Measurements from ENCODE around the gene WARS2. TPM values are rescaled to one million over a fixed set of nuclear protein-coding genes. Genes with fewer than 3 reads are reported as not detected.

The WARS2 gene
- total and polyA plus RNA-seq, 8 donors: 3.5 to 48.4 (median 9.5) TPM

DNA sequence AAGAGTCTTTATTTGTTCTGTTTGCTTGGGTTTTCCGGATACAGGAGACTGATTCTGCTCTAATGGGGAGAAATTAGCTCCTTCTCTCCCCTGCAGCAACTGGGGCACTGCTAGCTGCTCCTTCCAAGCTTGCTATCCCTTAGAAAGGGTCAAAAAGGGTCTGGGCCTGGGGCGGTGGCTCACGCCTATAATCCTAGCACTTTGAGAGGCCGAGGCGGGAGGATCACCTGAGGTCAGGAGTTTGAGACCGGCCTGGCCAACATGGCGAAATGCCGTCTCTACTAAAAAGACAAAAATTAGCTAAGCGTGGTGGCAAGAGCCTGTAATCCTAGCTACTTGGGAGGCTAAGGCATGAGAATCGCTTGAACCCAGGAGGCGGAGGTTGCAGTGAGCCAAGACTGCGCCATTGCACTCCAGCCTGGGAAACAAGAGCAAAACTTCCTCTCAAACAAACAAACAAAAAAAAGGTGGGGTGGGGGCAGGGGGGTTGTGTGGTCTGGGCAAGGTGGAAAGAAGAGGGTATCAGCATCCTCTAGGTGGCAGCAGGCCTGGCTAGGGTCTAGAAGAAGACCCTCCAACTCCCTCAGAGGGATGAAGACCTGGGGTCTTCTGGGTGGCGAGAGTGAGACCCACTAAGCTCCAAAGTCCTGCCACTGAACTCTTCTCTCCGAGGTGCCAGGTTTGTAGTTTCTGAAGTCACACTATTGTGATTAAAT is 136.9 kb downstream of the WARS2 start:
- intact Hi-C loops (cut with DNase I; ENCODE audit: low total_unique reads): no loop called here
- no peaks in the 10 kb centered on the region for H3K36me3 ChIP-seq
- H3K4me3 ChIP-seq: no peak overlapping the region
- TF ChIP-seq POLR2AphosphoS5 (IDR thresholded peaks at IDR 0.05): no peak
- TF ChIP-seq, protein P1, sequence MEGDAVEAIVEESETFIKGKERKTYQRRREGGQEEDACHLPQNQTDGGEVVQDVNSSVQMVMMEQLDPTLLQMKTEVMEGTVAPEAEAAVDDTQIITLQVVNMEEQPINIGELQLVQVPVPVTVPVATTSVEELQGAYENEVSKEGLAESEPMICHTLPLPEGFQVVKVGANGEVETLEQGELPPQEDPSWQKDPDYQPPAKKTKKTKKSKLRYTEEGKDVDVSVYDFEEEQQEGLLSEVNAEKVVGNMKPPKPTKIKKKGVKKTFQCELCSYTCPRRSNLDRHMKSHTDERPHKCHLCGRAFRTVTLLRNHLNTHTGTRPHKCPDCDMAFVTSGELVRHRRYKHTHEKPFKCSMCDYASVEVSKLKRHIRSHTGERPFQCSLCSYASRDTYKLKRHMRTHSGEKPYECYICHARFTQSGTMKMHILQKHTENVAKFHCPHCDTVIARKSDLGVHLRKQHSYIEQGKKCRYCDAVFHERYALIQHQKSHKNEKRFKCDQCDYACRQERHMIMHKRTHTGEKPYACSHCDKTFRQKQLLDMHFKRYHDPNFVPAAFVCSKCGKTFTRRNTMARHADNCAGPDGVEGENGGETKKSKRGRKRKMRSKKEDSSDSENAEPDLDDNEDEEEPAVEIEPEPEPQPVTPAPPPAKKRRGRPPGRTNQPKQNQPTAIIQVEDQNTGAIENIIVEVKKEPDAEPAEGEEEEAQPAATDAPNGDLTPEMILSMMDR (IDR thresholded peaks at IDR 0.05): no peak
- 37 to 46% (median 42%) methylated on average over 14 of the region's 14 CpGs for WGBS, 5 donors
- peaks cover 57 to 100% (median 94%) of the 10 kb centered on the region in 3 donors for H3K27me3 ChIP-seq
- DNase-seq: no peak
- peaks cover 26 to 52% (median 42%) of the 10 kb centered on the region in 4 donors for H3K4me1 ChIP-seq
- no peak overlapping the region for H3K27ac ChIP-seq
- H3K9me3 ChIP-seq: peaks cover 0 to 17% (median 3%) of the 10 kb centered on the region in 4 donors

DNA sequence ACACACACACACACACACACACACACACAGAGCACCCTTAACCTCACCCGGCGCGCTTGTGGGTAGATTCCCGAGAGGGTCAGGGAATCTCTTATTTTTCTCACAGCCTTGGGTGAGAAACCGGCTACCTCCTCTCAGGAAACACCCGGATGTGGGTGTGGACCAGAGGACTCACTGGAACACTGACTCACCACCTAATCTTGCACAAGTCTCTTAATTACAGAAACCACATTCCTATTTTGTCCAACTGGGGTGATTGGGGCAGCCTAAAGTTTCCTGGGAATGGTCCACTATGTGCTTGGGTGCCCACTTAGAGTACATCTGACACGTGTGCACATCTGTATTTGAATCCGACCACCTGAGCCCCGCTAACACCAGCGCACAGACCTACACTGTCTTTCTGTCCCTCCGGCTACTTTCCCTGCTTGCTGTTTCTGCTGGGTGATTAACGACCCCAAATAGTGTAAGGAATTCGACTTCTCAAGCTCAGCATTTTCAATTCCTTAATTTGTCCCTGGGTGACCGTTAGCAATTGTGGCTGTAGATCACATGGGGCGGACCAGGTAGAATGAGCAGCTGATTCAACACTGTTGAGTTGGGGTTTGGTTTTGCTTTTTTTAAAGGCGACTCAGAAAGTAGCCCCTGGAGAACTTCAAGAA is 138.3 kb downstream of the WARS2 start:
- H3K4me1 ChIP-seq: peaks cover 16 to 37% (median 28%) of the 10 kb centered on the region in 4 donors
- TF ChIP-seq POLR2AphosphoS5 (IDR thresholded peaks at IDR 0.05): no peak
- no peak for TF ChIP-seq EP300 (IDR thresholded peaks at IDR 0.05)
- TF ChIP-seq, protein P1 (IDR thresholded peaks at IDR 0.05): no peak
- TF ChIP-seq POLR2A (IDR thresholded peaks at IDR 0.05): no peak
- no peak for DNase-seq
- peaks cover 0 to 9% (median 3%) of the 10 kb centered on the region in 4 donors for H3K9me3 ChIP-seq
- H3K27ac ChIP-seq: no peak overlapping the region
- H3K36me3 ChIP-seq: no peaks in the 10 kb centered on the region
- peaks cover 55 to 100% (median 94%) of the 10 kb centered on the region in 3 donors for H3K27me3 ChIP-seq
- intact Hi-C loops (cut with DNase I; ENCODE audit: low total_unique reads): no loop called here
- WGBS, 5 donors: 4 to 13% (median 6%) methylated on average over 16 of the region's 16 CpGs
- H3K4me3 ChIP-seq: no peak overlapping the region

DNA sequence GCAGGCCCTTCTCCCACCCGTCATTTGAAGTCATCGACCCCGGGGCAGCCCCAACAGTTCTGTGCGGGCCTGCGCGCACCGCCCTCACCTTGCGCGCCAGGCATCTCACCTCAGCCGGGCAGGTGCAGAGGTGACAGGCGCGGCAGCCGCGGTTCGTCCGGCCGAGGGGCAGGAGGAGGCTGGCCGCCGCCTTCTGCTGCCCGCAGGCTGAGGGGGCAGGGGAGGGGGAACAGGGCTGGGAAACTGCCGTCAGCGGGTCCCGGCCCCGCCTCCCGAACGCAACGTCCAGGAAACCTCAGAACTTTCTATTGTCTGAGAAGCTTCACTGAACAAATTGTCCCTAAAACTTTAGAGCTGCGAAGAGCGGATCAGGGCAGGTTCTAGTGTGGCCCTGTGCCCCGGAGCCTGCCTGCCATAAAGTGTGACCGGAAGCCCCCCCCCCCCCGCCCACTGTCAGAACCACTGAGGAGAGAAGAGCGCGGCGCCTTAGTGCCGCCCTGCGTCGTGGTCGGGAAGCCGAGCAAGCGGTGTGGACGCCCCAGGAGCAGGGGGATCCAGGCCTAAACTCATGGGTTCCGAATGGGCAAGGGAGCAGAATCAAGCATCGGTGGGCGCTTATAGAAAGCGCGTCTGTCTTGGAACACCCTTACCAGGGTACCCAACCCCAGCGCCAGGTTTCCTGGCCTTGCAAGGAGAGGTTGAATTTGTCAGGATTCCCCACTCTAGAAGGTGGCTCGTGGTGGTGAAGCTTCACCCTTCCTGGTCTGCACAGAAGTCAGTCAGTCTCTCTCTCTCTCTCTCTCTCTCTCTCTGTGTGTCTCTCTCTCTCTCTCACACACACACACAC is 139.0 kb downstream of the WARS2 start:
- intact Hi-C loops (cut with DNase I; ENCODE audit: low total_unique reads): no loop called here
- no peak for TF ChIP-seq POLR2A (IDR thresholded peaks at IDR 0.05)
- TF ChIP-seq, protein P1 (IDR thresholded peaks at IDR 0.05): no peak
- TF ChIP-seq EP300 (IDR thresholded peaks at IDR 0.05): no peak
- no peak for TF ChIP-seq POLR2AphosphoS5 (IDR thresholded peaks at IDR 0.05)
- Histone ChIP-seq H3K4me3 (peak overlapping the region in 2 of 4 donors; percentile 17 to 27), H3K9me3 (peaks cover 0 to 6% (median 1%) of the 10 kb centered on the region in 4 donors), H3K4me1 (peaks cover 9 to 30% (median 21%) of the 10 kb centered on the region in 4 donors), H3K27ac (no peak overlapping the region), H3K36me3 (no peaks in the 10 kb centered on the region), H3K27me3 (peaks cover 49 to 100% (median 94%) of the 10 kb centered on the region in 3 donors)
- 1 to 8% (median 4%) methylated on average over 17 to 49 of the region's 49 CpGs for WGBS, 5 donors
- DNase-seq: no peak
